ENCODE results near the gene ORC6.

Gene ORC6

DNA sequence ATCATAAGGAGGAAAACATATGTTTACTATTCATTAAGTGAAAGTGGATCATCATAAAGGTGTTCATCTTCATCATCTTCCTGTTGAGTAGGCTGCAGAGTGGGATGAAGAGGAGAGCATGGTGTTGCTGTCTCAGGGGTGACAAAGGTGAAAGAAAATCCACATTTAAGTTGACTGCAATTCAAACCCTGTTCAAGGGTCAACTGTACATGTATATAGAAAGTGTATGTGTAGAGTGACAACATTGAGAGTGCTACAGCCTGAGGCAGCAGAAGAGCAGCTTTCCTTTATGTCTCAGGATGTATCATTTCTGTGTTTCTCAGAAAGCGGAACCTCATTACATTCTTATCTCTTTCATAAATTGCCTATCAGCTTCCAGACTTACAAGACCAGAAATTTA is 17.2 kb downstream of the ORC6 start:
- H3K36me3 ChIP-seq (ENCODE audit: control insufficient read depth, low read depth, low read length), result peaks cover 3% of the 10 kb centered on the region
- H3K9ac ChIP-seq (ENCODE audit: low read length), result no peak overlapping the region
- no peaks in the 10 kb centered on the region for H3K9me3 ChIP-seq (ENCODE audit: control insufficient read depth, low read depth, low read length)
- no peak overlapping the region for H3K27ac ChIP-seq (ENCODE audit: low read length)
- no peaks in the 10 kb centered on the region for H3K27me3 ChIP-seq (ENCODE audit: control insufficient read depth, insufficient read depth, low read length)
- no peak overlapping the region for H3K4me3 ChIP-seq (ENCODE audit: low read length)
- H3K4me1 ChIP-seq (ENCODE audit: control insufficient read depth, low read depth, low read length), result no peaks in the 10 kb centered on the region

DNA sequence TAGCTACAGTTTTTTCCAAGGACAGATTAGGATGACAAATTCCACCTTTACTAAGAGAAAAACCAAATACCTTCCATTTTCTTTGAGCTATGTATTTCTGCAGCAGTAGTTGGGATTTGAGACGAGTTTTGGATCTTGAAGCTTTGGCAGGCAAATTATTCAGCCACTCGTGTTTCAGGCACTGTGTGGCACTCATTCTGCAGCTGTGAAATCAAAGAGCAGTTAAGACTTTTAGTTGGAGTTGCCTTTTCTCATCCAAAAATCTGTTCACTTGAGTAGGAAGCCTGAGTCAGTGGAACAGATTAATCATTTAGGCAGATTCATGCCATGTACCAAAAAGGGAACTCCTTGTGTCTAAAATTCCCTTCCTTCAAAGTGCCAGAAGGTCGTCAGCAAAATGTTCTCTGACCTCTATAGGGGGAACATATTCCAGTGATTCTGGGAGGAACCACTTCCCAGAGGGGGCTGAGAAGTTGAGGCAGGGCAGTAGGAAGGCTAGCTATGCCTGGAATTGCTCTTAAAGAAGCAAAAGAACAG is 20.1 kb downstream of the ORC6 start:
- Histone ChIP-seq H3K9me3 (ENCODE audit: control insufficient read depth, low read depth, low read length) (no peaks in the 10 kb centered on the region), H3K4me1 (ENCODE audit: control insufficient read depth, low read depth, low read length) (no peaks in the 10 kb centered on the region), H3K4me3 (ENCODE audit: low read length) (no peak overlapping the region), H3K27ac (ENCODE audit: low read length) (no peak overlapping the region), H3K27me3 (ENCODE audit: control insufficient read depth, insufficient read depth, low read length) (no peaks in the 10 kb centered on the region), H3K36me3 (ENCODE audit: control insufficient read depth, low read depth, low read length) (no peaks in the 10 kb centered on the region), H3K9ac (ENCODE audit: low read length) (no peak overlapping the region)

DNA sequence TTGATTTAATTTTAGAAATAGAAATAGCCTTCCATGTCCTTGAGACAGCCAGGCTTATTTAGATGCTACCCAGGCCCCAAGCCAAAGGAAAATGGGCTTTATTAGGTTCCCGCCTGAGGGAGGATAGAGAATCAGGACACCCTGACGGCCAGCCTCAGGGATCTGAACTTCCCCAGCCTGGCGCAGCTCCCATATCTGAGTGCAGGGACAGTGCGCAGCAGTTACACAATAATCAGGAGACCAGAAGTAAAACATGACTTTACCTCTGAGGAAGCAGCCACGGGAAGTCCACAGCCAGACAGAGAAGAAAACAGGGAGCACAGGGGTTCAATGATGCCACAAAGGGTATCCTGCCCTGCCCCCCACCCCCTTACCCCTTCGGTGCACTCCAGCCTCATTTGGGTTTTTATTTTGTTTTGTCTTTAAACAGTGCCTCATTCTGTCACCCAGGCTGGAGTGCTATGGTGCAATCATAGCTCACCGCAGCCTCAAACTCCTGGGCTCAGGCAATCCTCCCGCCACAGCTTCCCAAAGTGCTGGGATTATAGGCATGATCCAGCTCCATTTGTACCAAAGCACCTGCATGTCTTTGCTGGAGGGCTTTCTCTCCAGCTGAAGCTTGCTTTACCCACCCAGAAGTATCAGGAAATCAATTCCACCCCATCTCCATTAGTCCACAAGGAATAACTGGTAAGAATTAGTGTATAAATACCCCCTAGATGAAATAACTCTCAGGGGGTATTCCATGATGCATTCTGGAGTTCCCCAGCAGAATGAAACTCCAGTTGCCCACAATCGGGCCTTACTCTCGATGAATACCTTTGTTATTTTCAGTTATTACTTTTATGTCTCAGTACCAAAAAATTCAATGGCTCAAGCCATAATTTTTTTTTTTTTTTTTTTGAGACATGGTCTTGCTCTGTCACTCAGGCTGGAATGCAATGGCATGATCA is 21.9 kb downstream of the ORC6 start:
- no peaks in the 10 kb centered on the region for H3K27me3 ChIP-seq (ENCODE audit: control insufficient read depth, insufficient read depth, low read length)
- no peak overlapping the region for H3K9ac ChIP-seq (ENCODE audit: low read length)
- no peaks in the 10 kb centered on the region for H3K9me3 ChIP-seq (ENCODE audit: control insufficient read depth, low read depth, low read length)
- no peak overlapping the region for H3K27ac ChIP-seq (ENCODE audit: low read length)
- no peaks in the 10 kb centered on the region for H3K36me3 ChIP-seq (ENCODE audit: control insufficient read depth, low read depth, low read length)
- H3K4me3 ChIP-seq (ENCODE audit: low read length), result no peak overlapping the region
- no peaks in the 10 kb centered on the region for H3K4me1 ChIP-seq (ENCODE audit: control insufficient read depth, low read depth, low read length)

DNA sequence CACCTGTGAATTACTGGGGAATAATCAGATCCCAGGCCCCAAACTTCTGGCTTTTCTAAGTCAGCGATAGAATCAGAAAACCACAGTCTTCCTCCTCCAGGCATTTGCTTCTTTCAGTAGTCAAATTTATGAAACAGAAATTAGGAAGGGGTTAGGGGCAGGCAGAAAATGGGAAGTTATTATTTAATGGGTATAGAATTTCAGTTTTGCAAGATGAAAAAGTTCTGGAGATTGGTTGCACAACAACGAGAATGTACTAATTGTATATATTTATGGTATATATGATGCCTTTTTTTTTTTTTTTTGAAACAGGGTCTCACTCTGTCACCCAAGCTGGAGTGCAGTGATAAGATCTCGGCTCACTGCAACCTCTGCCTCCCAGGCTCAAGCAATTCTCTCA is 23.5 kb downstream of the ORC6 start:
- no peaks in the 10 kb centered on the region for H3K4me1 ChIP-seq (ENCODE audit: control insufficient read depth, low read depth, low read length)
- no peak overlapping the region for H3K9ac ChIP-seq (ENCODE audit: low read length)
- no peaks in the 10 kb centered on the region for H3K36me3 ChIP-seq (ENCODE audit: control insufficient read depth, low read depth, low read length)
- H3K4me3 ChIP-seq (ENCODE audit: low read length), result no peak overlapping the region
- H3K27ac ChIP-seq (ENCODE audit: low read length), result no peak overlapping the region
- H3K27me3 ChIP-seq (ENCODE audit: control insufficient read depth, insufficient read depth, low read length), result no peaks in the 10 kb centered on the region
- no peaks in the 10 kb centered on the region for H3K9me3 ChIP-seq (ENCODE audit: control insufficient read depth, low read depth, low read length)

- no peak overlapping the region for H3K27ac ChIP-seq (ENCODE audit: low read length)
- H3K27me3 ChIP-seq (ENCODE audit: control insufficient read depth, insufficient read depth, low read length), result no peaks in the 10 kb centered on the region
- no peaks in the 10 kb centered on the region for H3K9me3 ChIP-seq (ENCODE audit: control insufficient read depth, low read depth, low read length)
- H3K9ac ChIP-seq (ENCODE audit: low read length), result no peak overlapping the region
- H3K36me3 ChIP-seq (ENCODE audit: control insufficient read depth, low read depth, low read length), result no peaks in the 10 kb centered on the region
- H3K4me1 ChIP-seq (ENCODE audit: control insufficient read depth, low read depth, low read length), result no peaks in the 10 kb centered on the region
- no peak overlapping the region for H3K4me3 ChIP-seq (ENCODE audit: low read length)
Observed at GRCh38 chr16:46713634-46714033, 24.2 kb downstream of the ORC6 start.

DNA sequence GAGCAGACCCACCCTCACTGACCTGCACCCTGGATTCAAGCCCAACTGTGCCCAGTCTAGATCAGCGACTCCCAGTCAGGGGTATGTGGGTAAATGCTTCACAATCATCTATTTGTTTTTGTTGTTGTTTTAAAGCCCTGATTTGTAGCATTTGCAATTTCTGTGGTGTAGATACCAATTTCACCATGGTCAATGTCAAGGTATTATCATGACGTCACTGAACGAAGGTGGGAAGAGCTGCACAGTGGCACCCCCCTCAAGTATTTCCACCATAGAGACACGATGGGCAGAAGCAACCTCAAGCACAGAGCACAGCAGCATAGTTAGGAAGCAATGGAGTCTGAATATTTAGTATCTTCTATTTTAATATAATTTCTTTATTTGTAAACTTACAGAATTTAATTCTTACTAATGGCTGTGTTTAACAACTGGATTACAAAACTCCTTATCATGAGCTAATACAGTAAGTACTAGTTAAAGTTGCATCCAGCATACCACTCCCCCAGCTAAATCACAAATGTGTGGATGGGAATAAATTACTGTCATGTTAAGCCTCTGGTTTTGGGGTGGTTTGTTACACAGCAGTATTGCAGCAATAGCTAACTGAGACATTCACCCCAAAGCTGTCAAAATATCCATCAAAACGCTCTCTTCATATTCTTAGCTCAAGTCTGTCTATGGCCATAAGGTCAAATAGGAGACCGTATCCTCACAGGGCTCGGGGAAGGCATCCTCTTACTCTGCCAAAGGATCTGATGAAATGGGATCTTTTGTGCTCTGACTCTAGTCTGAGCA is 25.5 kb downstream of the ORC6 start:
- no peak overlapping the region for H3K4me3 ChIP-seq (ENCODE audit: low read length)
- no peaks in the 10 kb centered on the region for H3K36me3 ChIP-seq (ENCODE audit: control insufficient read depth, low read depth, low read length)
- H3K27ac ChIP-seq (ENCODE audit: low read length), result no peak overlapping the region
- H3K27me3 ChIP-seq (ENCODE audit: control insufficient read depth, insufficient read depth, low read length), result no peaks in the 10 kb centered on the region
- H3K9ac ChIP-seq (ENCODE audit: low read length), result no peak overlapping the region
- H3K9me3 ChIP-seq (ENCODE audit: control insufficient read depth, low read depth, low read length), result no peaks in the 10 kb centered on the region
- no peaks in the 10 kb centered on the region for H3K4me1 ChIP-seq (ENCODE audit: control insufficient read depth, low read depth, low read length)

GRCh38 chr16:46715769-46716305 is 26.4 kb downstream of the ORC6 start:
- Histone ChIP-seq H3K36me3 (ENCODE audit: control insufficient read depth, low read depth, low read length) (no peaks in the 10 kb centered on the region), H3K9ac (ENCODE audit: low read length) (no peak overlapping the region), H3K27me3 (ENCODE audit: control insufficient read depth, insufficient read depth, low read length) (no peaks in the 10 kb centered on the region), H3K4me3 (ENCODE audit: low read length) (no peak overlapping the region), H3K4me1 (ENCODE audit: control insufficient read depth, low read depth, low read length) (no peaks in the 10 kb centered on the region), H3K9me3 (ENCODE audit: control insufficient read depth, low read depth, low read length) (no peaks in the 10 kb centered on the region), H3K27ac (ENCODE audit: low read length) (no peak overlapping the region)

GRCh38 chr16:46717692-46718091 is 28.2 kb downstream of the ORC6 start:
- Histone ChIP-seq H3K27me3 (ENCODE audit: control insufficient read depth, insufficient read depth, low read length) (no peaks in the 10 kb centered on the region), H3K36me3 (ENCODE audit: control insufficient read depth, low read depth, low read length) (no peaks in the 10 kb centered on the region), H3K4me1 (ENCODE audit: control insufficient read depth, low read depth, low read length) (no peaks in the 10 kb centered on the region), H3K9me3 (ENCODE audit: control insufficient read depth, low read depth, low read length) (no peaks in the 10 kb centered on the region), H3K4me3 (ENCODE audit: low read length) (no peak overlapping the region), H3K27ac (ENCODE audit: low read length) (no peak overlapping the region), H3K9ac (ENCODE audit: low read length) (no peak overlapping the region)

DNA sequence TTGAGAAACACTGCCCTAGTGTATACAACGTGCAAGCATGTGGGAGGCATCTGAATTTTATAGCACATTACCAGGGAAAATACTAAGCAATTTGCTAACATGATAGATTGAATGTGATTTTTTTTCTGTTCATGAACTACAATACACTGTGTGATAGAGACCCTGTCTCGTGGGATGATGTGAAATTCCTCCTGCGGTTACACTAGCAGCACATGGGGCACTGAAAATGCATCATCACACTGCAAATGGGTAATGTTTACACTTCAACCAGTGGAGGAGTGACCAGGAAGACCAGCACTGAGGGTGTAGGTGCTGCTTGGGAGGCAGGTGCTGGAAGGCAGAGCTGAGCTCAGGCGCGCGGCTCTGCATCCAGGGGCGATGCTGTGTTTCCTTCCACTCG is 28.8 kb downstream of the ORC6 start:
- no peak overlapping the region for H3K4me3 ChIP-seq (ENCODE audit: low read length)
- H3K36me3 ChIP-seq (ENCODE audit: control insufficient read depth, low read depth, low read length), result no peaks in the 10 kb centered on the region
- H3K4me1 ChIP-seq (ENCODE audit: control insufficient read depth, low read depth, low read length), result no peaks in the 10 kb centered on the region
- no peaks in the 10 kb centered on the region for H3K9me3 ChIP-seq (ENCODE audit: control insufficient read depth, low read depth, low read length)
- H3K27me3 ChIP-seq (ENCODE audit: control insufficient read depth, insufficient read depth, low read length), result no peaks in the 10 kb centered on the region
- H3K9ac ChIP-seq (ENCODE audit: low read length), result no peak overlapping the region
- no peak overlapping the region for H3K27ac ChIP-seq (ENCODE audit: low read length)

GRCh38 chr16:46719528-46719927 is 30.1 kb downstream of the ORC6 start:
- H3K4me3 ChIP-seq (ENCODE audit: low read length), result no peak overlapping the region
- H3K27ac ChIP-seq (ENCODE audit: low read length), result no peak overlapping the region
- H3K9ac ChIP-seq (ENCODE audit: low read length), result no peak overlapping the region
- H3K36me3 ChIP-seq (ENCODE audit: control insufficient read depth, low read depth, low read length), result no peaks in the 10 kb centered on the region
- H3K27me3 ChIP-seq (ENCODE audit: control insufficient read depth, insufficient read depth, low read length), result no peaks in the 10 kb centered on the region
- H3K9me3 ChIP-seq (ENCODE audit: control insufficient read depth, low read depth, low read length), result no peaks in the 10 kb centered on the region
- H3K4me1 ChIP-seq (ENCODE audit: control insufficient read depth, low read depth, low read length), result no peaks in the 10 kb centered on the region

GRCh38 chr16:46720619-46721018 is 31.2 kb downstream of the ORC6 start:
- H3K9ac ChIP-seq (ENCODE audit: low read length), result no peak overlapping the region
- no peaks in the 10 kb centered on the region for H3K9me3 ChIP-seq (ENCODE audit: control insufficient read depth, low read depth, low read length)
- no peaks in the 10 kb centered on the region for H3K27me3 ChIP-seq (ENCODE audit: control insufficient read depth, insufficient read depth, low read length)
- no peak overlapping the region for H3K27ac ChIP-seq (ENCODE audit: low read length)
- no peaks in the 10 kb centered on the region for H3K36me3 ChIP-seq (ENCODE audit: control insufficient read depth, low read depth, low read length)
- no peak overlapping the region for H3K4me3 ChIP-seq (ENCODE audit: low read length)
- no peaks in the 10 kb centered on the region for H3K4me1 ChIP-seq (ENCODE audit: control insufficient read depth, low read depth, low read length)
